HG02588 (cell line): ENCODE data around the gene GRIN2D.

Experiments used
- ATAC-seq: cut with Tn5 transposase; IDR thresholded peaks from one replicate; pipeline ENCODE4 v1.9.1; 2021; ENCODE audit warnings: mild to moderate bottlenecking, moderate library complexity; ENCODE audit not compliant: unreplicated experiment

The GRIN2D gene

GRCh38 chr19:48397263-48398101, 4.0 kb downstream of the GRIN2D start:
- ATAC-seq = no peak

GRCh38 chr19:48398102-48398374, 4.6 kb downstream of the GRIN2D start:
- ATAC-seq = no peak

- no peak for ATAC-seq
Observed at GRCh38 chr19:48398375-48399235, 5.1 kb downstream of the GRIN2D start.

GRCh38 chr19:48400018-48400742, 6.7 kb downstream of the GRIN2D start:
- no peak for ATAC-seq

- no peak for ATAC-seq
Observed at GRCh38 chr19:48401287-48401686, 7.8 kb downstream of the GRIN2D start.

- ATAC-seq = no peak
Observed at GRCh38 chr19:48403606-48404005, 10.1 kb downstream of the GRIN2D start.

- ATAC-seq = no peak
Observed at GRCh38 chr19:48405010-48405659, 11.7 kb downstream of the GRIN2D start.

GRCh38 chr19:48405850-48406249, 12.4 kb downstream of the GRIN2D start:
- ATAC-seq = no peak

- ATAC-seq = no peak
Observed at GRCh38 chr19:48413879-48414587, 20.6 kb downstream of the GRIN2D start.

GRCh38 chr19:48415395-48415794, 21.9 kb downstream of the GRIN2D start:
- no peak for ATAC-seq

- ATAC-seq = no peak
Observed at GRCh38 chr19:48415806-48416221, 22.3 kb downstream of the GRIN2D start.

GRCh38 chr19:48417421-48417820, 24.0 kb downstream of the GRIN2D start:
- ATAC-seq = no peak

- no peak for ATAC-seq
Observed at GRCh38 chr19:48418317-48419064, 25.0 kb downstream of the GRIN2D start.

- peak; percentile 73 for ATAC-seq
Observed at GRCh38 chr19:48419158-48419920, 25.9 kb downstream of the GRIN2D start.

- ATAC-seq = no peak
Observed at GRCh38 chr19:48421548-48421947, 28.1 kb downstream of the GRIN2D start.

GRCh38 chr19:48424694-48425219, 31.3 kb downstream of the GRIN2D start:
- no peak for ATAC-seq

- ATAC-seq = no peak
Observed at GRCh38 chr19:48428670-48429069, 35.2 kb downstream of the GRIN2D start.

GRCh38 chr19:48433337-48433736, 39.9 kb downstream of the GRIN2D start:
- no peak for ATAC-seq

- ATAC-seq = no peak
Observed at GRCh38 chr19:48436586-48436985, 43.1 kb downstream of the GRIN2D start.
